HG03135 (cell line): ENCODE data around the gene CASQ1.

Experiments
- ATAC-seq: cut with Tn5 transposase; IDR thresholded peaks from one replicate; pipeline ENCODE4 v1.9.1; 2021; ENCODE audit warnings: mild to moderate bottlenecking, moderate library complexity; ENCODE audit not compliant: unreplicated experiment

The CASQ1 gene

GRCh38 chr1:160168016-160168415 lies 22.4 kb upstream of the CASQ1 start:
- ATAC-seq = no peak

GRCh38 chr1:160168609-160169369 lies 21.6 kb upstream of the CASQ1 start:
- no peak for ATAC-seq

- no peak for ATAC-seq
Measured at GRCh38 chr1:160169553-160170399, 20.6 kb upstream of the CASQ1 start.

GRCh38 chr1:160171354-160171753 lies 19.0 kb upstream of the CASQ1 start:
- ATAC-seq = no peak

GRCh38 chr1:160171980-160172379 lies 18.4 kb upstream of the CASQ1 start:
- ATAC-seq = no peak

GRCh38 chr1:160177231-160177630 lies 13.1 kb upstream of the CASQ1 start:
- no peak for ATAC-seq

- ATAC-seq = no peak
Measured at GRCh38 chr1:160177667-160178066, 12.7 kb upstream of the CASQ1 start.

- no peak for ATAC-seq
Measured at GRCh38 chr1:160178731-160179130, 11.6 kb upstream of the CASQ1 start.

- no peak for ATAC-seq
Measured at GRCh38 chr1:160179336-160179735, 11.0 kb upstream of the CASQ1 start.

- ATAC-seq = no peak
Measured at GRCh38 chr1:160186246-160186645, 4.1 kb upstream of the CASQ1 start.

GRCh38 chr1:160186729-160187128 lies 3.6 kb upstream of the CASQ1 start:
- ATAC-seq = no peak

- ATAC-seq = no peak
Measured at GRCh38 chr1:160187407-160187806, 3.0 kb upstream of the CASQ1 start.

GRCh38 chr1:160188341-160188740 lies 2.0 kb upstream of the CASQ1 start:
- no peak for ATAC-seq

GRCh38 chr1:160191756-160192155 lies 1.4 kb downstream of the CASQ1 start:
- ATAC-seq = no peak

GRCh38 chr1:160192234-160192633 lies 1.9 kb downstream of the CASQ1 start:
- ATAC-seq = no peak

- ATAC-seq = no peak
Measured at GRCh38 chr1:160193091-160193819, 2.9 kb downstream of the CASQ1 start.

GRCh38 chr1:160193832-160194736 lies 3.7 kb downstream of the CASQ1 start:
- no peak for ATAC-seq

- ATAC-seq = no peak
Measured at GRCh38 chr1:160194737-160195059, 4.3 kb downstream of the CASQ1 start.

- no peak for ATAC-seq
Measured at GRCh38 chr1:160196143-160196542, 5.8 kb downstream of the CASQ1 start.

- no peak for ATAC-seq
Measured at GRCh38 chr1:160197231-160197630, 6.9 kb downstream of the CASQ1 start.

GRCh38 chr1:160200786-160201185 lies 10.4 kb downstream of the CASQ1 start:
- ATAC-seq = no peak
